H7 (cell line): Measurements from ENCODE around the gene ZNF326. TPM values are rescaled to one million over a fixed set of nuclear protein-coding genes. Genes with fewer than 3 reads are reported as not detected.
"Not testable (repeated sequence)": the region's sequence is repeated elsewhere in the genome, so short reads cannot be mapped to it uniquely, and the experiment has no call there.

Source experiments
- DNase-seq: peaks from one replicate; pipeline ENCODE4 v3.0.0; 2012
- H3K27me3 ChIP-seq: 2 replicates; pipeline ENCODE4 v1.6.0; 2011; ENCODE audit warnings: mild to moderate bottlenecking, low read length; ENCODE audit not compliant: control insufficient read depth, insufficient read depth
- H3K36me3 ChIP-seq: replicated peaks from 2 replicates; pipeline ENCODE4 v1.5.1; 2011; ENCODE audit warnings: low read length; ENCODE audit not compliant: control insufficient read depth, insufficient read depth
- H3K4me3 ChIP-seq: 2 replicates; pipeline ENCODE4 v1.5.1; 2011; ENCODE audit warnings: low read depth, mild to moderate bottlenecking, control low read depth, low read length, moderate library complexity; ENCODE audit not compliant: insufficient read depth
- total RNA-seq: library from RNA; depleted of rRNA; stranded (reverse); fragments of >200 nt; shearing (Covaris generic); gene quantifications from 2 replicates; pipeline ENCODE4 v1.2.3, GENCODE V29; 2014

Gene ZNF326
- total RNA-seq, 1 experiment from 2014 or later = 8.0 TPM

DNA sequence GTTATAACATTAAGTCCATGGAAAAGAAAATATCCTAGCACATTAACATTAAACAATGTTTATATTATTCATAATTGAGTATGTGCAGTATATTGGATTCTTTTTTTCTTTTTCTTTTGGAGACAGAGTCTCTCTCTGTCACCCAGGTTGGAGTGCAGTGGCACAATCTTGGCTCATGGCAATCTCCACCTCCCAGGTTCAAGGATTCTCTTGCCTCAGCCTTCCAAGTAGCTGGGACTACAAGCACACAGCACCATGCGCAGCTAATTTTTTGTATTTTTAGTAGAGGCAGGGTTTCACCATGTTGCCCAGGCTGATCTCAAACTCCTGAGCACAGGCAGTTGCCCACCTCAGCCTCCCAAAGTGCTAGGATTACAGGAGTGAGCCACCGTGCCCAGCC lies 12.1 kb upstream of the ZNF326 start:
- not testable (repeated sequence) for H3K36me3 ChIP-seq, DNase-seq, H3K27me3 ChIP-seq, H3K4me3 ChIP-seq

DNA sequence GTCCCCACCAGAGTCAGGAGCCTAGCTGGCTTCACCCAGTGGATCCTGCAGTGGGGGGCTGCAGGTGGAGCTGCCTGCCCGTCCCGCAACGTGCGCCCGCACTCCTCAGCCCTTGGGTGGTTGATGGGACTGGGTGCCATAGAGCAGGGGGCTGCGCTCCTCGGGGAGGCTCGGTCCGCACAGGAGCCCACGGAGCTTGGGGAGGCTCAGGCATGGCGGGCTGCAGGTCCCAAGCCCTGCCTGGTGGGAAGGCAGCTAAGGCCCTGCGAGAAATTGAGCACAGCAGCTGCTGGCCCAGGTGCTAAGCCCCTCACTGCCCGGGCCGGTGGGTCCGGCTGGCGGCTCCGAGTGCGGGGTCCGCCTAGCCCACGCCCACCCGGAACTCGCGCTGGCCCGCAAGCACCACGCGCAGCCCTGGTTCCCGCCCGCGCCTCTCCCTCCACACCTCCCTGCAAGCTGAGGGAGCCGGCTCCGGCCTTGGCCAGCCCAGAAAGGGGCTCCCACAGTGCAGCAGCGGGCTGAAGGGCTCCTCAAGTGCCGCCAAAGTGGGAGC lies 10.3 kb upstream of the ZNF326 start:
- H3K4me3 ChIP-seq, H3K36me3 ChIP-seq, DNase-seq, H3K27me3 ChIP-seq: not testable (repeated sequence)

DNA sequence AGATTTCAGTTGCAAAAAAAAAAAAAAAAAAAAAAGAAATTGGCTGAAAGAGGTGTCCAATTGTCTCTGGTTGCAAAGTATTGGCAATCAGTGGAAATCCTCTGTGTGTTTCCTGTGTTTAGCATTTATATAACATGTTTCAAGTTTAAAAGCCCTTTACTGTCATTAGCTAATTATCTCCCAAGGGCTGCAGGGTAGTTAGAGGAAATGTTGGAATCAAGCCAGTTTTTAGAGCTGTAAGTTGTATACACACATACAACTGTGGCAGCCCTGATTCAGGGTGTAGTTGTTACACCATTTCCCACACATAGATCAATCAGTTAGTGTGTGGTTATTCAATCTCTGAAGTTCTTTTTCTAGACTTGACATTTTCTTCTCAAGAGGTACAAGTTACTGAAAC lies 8.9 kb upstream of the ZNF326 start:
- Histone ChIP-seq H3K27me3 (no peaks in the 10 kb centered on the region), H3K4me3 (no peak overlapping the region), H3K36me3 (no peaks in the 10 kb centered on the region)
- no peak for DNase-seq

DNA sequence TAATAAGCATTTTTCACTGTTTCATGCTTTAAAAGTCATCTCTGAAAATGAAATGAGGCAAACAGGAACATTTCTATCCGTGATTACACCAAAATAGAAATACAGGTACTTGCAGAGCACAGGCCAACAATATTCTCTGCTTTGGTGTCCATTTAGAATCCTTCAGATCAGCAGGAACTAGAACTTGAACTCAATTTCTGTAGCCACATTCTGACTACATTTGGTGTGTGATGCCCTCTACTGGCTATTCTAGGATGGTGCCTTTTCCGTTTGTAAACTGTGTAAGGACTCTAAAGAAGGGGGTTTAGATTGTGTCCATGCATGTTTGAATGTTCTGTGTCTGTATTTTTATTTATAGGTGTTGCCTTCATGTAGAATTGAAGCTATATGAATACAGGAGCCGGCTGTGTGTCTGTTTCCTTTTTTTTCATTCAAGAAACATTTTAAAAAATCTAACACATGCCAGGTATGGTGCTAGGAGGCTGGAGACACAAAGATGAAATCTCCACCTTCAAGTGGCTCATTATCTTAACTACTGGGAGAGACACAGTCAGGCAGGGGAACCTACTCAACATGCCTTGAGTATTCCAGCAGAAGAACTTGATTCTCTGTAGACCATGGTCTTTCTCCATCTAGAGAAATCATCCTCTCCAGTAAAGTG lies 7.6 kb upstream of the ZNF326 start:
- H3K36me3 ChIP-seq = no peaks in the 10 kb centered on the region
- H3K4me3 ChIP-seq = no peak overlapping the region
- H3K27me3 ChIP-seq = no peaks in the 10 kb centered on the region
- peak; percentile 83 for DNase-seq

DNA sequence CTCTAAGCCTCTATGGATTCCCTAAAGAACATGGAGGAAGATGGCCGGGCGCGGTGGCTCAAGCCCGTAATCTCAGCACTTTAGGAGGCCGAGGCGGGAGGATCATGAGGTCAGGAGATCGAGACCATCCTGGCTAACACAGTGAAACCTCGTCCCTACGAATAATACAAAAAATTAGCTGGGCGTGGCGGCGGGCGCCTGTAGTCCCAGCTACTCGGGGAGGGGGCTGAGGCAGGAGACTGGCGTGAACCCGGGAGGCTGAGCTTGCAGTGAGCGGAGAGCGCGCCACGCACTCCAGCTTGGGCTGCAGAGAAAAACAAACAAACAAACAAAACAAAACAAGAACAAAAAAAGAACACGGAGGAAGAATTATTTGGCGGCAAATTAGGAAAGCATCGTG lies 5.8 kb upstream of the ZNF326 start:
- no peak for DNase-seq
- no peaks in the 10 kb centered on the region for H3K36me3 ChIP-seq
- no peaks in the 10 kb centered on the region for H3K27me3 ChIP-seq
- no peak overlapping the region for H3K4me3 ChIP-seq

DNA sequence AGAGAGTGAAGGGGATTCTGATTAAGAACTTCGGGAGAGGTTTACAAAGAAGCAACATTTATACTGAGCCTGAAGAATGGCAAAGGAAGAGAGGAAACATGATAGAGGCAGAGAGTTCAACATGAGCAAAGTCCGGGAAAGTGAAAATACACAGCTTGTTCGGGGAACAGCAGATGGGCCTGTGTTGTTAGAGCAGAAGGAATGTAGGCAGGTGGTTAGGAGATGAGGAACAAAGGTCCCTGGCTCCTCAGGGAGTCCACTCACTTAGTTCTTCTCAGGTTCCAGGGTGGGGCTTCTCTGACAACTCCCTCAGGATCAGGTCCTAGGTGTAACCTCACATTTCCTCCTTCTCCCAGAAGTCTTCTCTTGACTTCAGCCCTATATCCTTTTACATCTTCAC lies 5.1 kb upstream of the ZNF326 start:
- Histone ChIP-seq H3K4me3 (no peak overlapping the region), H3K36me3 (no peaks in the 10 kb centered on the region), H3K27me3 (no peaks in the 10 kb centered on the region)
- peak; percentile 57 for DNase-seq

DNA sequence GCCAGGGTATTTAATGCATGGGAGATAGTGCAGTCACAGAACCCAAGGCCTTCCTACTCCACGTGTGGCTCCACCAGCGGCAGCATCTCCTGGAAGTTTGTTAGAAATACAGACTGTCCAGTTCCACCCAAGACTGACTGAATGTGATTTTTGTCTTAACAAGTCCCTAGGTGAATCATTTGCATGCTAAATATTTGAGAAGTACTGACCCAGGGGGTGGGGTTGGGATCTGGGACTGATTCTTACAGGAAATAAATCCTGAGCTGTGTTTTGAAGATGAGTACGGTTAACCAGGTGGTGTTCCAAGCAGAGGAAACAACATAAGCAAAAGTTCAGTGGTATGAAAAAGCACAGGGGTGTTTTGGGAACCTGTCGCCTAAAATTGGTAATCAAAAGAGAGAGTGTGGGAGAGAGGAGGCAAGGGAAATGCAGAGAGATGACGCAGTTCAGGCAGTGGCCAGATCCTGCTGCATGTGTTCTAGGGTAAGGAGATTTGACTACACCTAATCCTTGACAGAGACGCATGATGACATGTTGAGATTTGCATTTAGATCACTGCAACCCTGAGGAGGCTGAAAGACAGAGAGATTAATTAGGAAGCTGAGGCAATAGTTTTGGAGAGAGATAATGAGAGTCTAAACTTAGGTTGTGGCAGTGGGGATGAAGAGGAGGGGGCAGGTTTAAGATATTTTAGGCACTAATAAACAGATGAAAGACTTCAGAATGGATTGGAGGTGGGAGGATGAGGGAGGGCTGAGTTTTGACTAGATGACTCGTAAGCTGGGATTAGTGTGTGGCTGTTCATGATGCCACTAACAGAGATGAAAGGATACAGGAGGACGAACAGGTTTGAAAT lies 3.7 kb upstream of the ZNF326 start:
- no peaks in the 10 kb centered on the region for H3K27me3 ChIP-seq
- no peak for DNase-seq
- H3K36me3 ChIP-seq = no peaks in the 10 kb centered on the region
- H3K4me3 ChIP-seq = no peak overlapping the region

DNA sequence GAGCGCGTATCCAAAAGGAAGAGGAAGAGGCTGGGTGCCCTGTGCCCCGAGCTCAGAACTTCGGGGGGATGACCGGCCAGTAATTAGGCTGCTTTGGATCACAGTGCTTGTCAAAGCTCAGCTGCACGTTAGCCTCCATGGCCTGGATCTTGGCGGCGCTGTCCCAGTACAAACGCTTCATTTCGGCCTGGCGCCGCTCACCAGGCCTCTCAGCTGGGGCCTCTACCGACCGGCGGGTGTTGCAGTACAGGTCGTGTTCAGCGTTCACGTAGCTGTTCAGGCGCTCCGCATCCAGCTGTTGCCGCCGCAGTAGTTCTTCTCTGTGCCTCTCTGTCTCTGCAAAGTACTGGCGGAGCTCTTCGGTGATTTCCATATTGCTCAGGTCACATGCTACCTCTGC lies 1.4 kb upstream of the ZNF326 start:
- no peaks in the 10 kb centered on the region for H3K27me3 ChIP-seq
- DNase-seq = no peak

DNA sequence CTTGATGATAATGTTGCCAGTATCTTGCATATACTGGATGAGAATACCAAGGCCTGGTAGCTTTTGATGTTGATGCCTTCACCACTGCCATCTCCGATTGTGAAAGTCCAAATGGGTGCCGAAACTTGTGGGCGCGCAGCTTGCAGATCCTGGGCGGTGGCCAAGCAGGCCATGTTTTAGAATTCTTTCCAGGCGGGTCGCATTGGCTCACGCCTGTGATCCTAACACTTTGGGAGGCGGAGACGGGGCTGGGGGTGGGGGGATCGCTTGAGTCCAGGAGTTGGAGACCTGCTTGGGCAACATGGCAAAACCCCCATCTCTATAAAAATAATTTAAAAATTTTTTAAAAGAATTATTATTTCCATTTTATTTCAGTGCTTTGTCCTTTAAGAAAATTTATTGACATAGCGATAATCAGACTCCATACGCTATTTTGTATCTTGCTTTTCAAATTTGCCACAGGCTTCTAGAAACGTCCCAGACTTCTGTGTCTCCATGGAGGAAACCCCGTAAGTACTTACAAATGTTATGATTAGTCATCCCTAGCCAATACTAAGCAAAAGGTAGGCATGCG lies 592 bp upstream of the ZNF326 start:
- Histone ChIP-seq H3K36me3 (no peaks in the 10 kb centered on the region), H3K4me3 (peak overlapping the region; percentile 93), H3K27me3 (no peaks in the 10 kb centered on the region)
- no peak for DNase-seq

More for the DNA sequence above, 1.4 kb upstream of the ZNF326 start:
- Histone ChIP-seq H3K36me3 (no peaks in the 10 kb centered on the region), H3K4me3 (no peak overlapping the region)

DNA sequence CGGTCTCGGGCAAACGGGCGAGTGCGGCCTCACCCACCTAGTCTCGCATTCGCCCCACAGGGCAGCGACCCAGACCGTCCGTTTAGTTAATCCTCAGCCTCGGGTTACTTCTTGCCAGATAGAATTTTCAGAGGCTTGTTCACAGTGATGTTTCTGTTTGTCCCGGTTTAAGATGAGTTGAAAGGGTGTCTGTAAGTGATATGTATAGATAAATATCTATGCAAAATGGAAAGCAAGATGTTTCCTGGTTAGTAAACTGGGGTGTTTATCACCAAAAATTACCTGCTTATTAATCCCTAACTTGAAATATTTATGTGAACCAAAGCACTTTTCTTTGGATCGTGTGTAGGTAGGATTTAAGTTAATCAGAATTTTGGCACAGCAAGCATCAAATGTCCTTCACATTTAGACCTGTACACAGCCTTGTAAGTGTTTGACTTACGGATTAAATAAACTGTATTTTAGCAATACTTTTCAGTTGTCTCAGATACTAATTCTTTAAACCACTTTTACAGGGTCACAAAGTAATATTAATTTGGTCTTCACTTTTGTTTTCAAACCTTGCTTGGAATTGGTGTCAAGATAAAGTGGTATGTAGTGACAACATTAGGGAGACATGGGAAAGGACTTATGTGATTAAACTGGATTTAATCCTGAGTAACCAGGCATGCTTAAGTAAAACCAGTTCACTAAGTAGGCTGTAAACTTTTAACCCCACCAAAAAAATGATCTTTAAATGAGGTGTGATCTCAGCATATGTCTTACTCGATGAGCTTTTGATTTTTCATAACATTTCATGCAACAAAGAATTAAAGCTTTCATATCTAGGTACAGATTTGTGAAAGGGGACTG lies 914 bp downstream of the ZNF326 start:
- DNase-seq = no peak
- no peaks in the 10 kb centered on the region for H3K27me3 ChIP-seq
- H3K36me3 ChIP-seq = no peaks in the 10 kb centered on the region
- peak overlapping the region; percentile 93 for H3K4me3 ChIP-seq

DNA sequence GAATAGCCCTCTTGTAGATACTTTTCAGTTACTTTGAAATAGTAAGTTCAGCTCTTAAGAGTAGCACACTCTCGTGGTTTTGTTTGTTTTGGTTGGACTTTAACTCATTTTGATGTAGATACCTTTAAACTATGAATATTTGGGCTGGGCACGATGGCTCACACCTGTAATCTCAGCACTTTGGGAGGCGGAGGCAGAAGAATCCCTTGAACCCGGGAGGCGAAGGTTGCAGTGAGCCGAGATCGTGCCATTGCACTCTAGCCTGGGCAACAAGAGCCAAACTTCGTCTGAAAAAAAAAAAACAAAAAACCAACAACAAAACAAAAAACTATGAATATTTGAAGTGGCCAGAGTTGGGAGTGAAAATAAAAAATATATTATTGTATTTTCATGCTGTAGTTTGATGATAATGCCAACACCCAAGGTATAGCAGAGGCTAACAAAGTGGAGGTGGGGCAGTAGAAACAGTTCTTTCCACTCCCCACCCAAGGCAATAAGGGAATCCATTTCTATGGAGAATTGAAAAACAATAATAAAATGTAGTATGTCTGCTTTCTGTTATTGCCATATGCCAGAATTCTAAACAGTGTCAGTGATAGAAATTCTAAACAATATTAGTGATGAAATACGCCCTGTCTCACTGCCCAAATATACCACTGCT lies 1.7 kb downstream of the ZNF326 start:
- Histone ChIP-seq H3K27me3 (no peaks in the 10 kb centered on the region), H3K36me3 (no peaks in the 10 kb centered on the region), H3K4me3 (peak overlapping the region; percentile 93; the same call in 1 of the 2 replicates)
- no peak for DNase-seq

DNA sequence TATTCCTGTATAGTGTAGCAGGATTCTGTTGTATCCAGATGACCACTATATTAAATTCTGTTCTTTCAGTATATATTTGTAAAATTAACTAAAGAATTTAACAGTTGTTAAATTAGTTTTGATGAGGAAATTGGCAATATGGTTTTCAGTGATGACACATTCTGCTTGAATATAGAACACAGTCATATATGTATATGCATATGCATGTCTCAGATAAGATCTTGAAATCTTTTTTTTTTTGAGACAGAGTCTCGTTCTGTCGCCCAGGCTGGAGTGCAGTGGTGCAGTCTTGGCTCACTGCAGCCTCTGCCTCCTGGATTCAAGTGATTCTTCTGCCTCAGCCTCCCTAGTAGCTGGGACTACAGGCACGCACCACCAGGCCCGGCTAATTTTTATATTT lies 2.2 kb downstream of the ZNF326 start:
- not testable (repeated sequence) for DNase-seq, H3K4me3 ChIP-seq, H3K27me3 ChIP-seq, H3K36me3 ChIP-seq

DNA sequence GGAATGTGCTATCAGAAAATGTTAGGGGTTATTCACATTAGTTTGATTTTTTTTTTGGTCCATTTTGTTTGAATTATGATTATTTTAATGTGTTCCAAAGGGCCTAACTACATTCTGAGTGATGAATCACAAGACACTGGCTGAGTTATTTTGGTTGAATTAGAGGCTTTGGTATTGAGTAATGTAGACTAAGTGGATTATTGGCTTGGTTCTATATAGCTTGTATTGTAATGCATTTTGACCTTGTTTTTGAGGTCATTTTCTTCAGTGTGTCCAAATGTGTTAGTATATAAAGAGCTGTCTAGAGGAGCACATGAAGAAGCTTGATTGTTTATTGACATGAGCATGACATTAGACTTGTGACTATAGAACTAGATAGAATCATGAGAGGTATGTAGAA lies 3.4 kb downstream of the ZNF326 start:
- no peak for DNase-seq
- Histone ChIP-seq H3K36me3 (no peaks in the 10 kb centered on the region), H3K27me3 (no peaks in the 10 kb centered on the region), H3K4me3 (no peak overlapping the region)

DNA sequence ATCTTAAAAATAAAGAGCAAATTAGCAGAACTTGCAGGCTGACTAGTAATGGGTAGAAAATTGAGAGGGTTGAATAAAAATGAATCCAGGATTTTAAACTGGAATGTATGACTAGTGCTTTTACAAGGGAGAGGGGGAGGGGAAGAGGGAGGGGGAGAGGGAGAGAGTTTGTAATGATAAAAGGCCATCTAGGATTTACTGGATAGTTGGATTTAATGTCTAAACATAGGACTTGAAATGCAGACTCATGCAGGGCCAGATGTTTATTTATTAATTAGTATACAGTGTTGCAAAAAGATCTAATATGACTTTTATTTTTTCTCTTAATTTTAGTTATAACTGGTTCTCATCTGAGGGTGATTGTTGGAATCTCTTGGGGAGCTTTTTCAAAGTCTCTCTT lies 4.3 kb downstream of the ZNF326 start:
- Histone ChIP-seq H3K4me3 (no peak overlapping the region), H3K36me3 (no peaks in the 10 kb centered on the region), H3K27me3 (no peaks in the 10 kb centered on the region)
- DNase-seq = no peak
